Adrenal gland (tissue), 12 donors: ENCODE data around the gene SERPINA6. TPM values are rescaled to one million over a fixed set of nuclear protein-coding genes. Genes with fewer than 3 reads are reported as not detected.
"Not testable (repeated sequence)": the region's sequence is repeated elsewhere in the genome, so short reads cannot be mapped to it uniquely, and the experiment has no call there.

Experiments used
- DNase-seq, 7 donors: peaks; one replicate each; pipeline ENCODE4 v3.0.0-alpha.2; 2019 to 2020
- H3K27ac ChIP-seq, 5 donors: fragments of 200-600 bp; sonication (generic) in 4 of 5; 1 replicate in 3 of 5; 2 replicates in 2 of 5; pipeline versions ENCODE4 v1.5.1 to v1.8.0; 2016 to 2020; ENCODE audit warnings: mild to moderate bottlenecking in 1 of 5
- H3K27me3 ChIP-seq: fragments of 200-600 bp; 2 replicates; pipeline ENCODE4 v1.8.0; 2021
- H3K36me3 ChIP-seq, 2 donors: fragments of 200-600 bp; replicated peaks in 1 of 2; 1 replicate in 1 of 2; 2 replicates in 1 of 2; pipeline versions ENCODE4 v1.5.1 to v1.8.0; 2018 to 2022
- H3K4me1 ChIP-seq, 2 donors: fragments of 200-600 bp; replicated peaks in 1 of 2; 1 replicate in 1 of 2; 2 replicates in 1 of 2; pipeline versions ENCODE4 v1.5.1 to v1.8.0; 2018 to 2021
- H3K4me3 ChIP-seq, 4 donors: fragments of 200-600 bp; sonication (generic) in 3 of 4; one replicate each; pipeline ENCODE4 v1.5.1; 2016 to 2018
- H3K9me3 ChIP-seq, 3 donors: fragments of 200-600 bp; sonication (generic) in 1 of 3; replicated peaks in 1 of 3; 1 replicate in 2 of 3; 2 replicates in 1 of 3; pipeline versions ENCODE4 v1.5.1 to v1.8.0; 2016 to 2021
- POLR2A ChIP-seq, 2 donors: fragments of 450-650 bp; IDR thresholded peaks; one replicate each; pipeline ENCODE4 v1.6.1; 2017; ENCODE audit warnings: antibody characterized with exemption in 2 of 2, mild to moderate bottlenecking in 2 of 2, moderate library complexity in 1 of 2
- WGBS, 4 donors: extraction: QIAGEN DNeasy Blood & Tissue Kit in 2 of 4; methylation state at CpG; one replicate each; pipeline versions ENCODE4 v1.1.5 to v1.1.7; 2013 to 2017; 5-methylcytosine and 5-hydroxymethylcytosine counted together
- intact Hi-C, 2 donors: fragments of 100-400 bp; cut with DNase I; formaldehyde crosslinking; loops; one replicate each; pipeline versions ENCODE4 v1.14.1 to v1.15.0; 2022 to 2023
- polyA plus RNA-seq, 3 donors: library from polyadenylated mRNA; stranded (reverse); fragments of 200-250 nt in 2 of 3; fragments of 350-450 nt in 1 of 3; fragmentation: Illumina TruSeq in 1 of 3; extraction: RNeasy Lipid Tissue Mini Kit (QIAGEN cat#74804) in 1 of 3; gene quantifications; one replicate each; pipeline ENCODE4 v1.2.3, GENCODE V29; 2013 to 2014
- total RNA-seq, 9 donors: library from RNA; depleted of rRNA in 4 of 9; stranded (reverse); fragments of >200 nt in 4 of 9; fragments of 120-200 nt in 1 of 9; fragmentation: NEBNext Ultra II Directional in 1 of 9; extraction: Animal tissue kit (Norgen Biotek cat#: 25700) in 1 of 9; gene quantifications; one replicate each; pipeline versions ENCODE4 v1.1.0 to v1.2.4, GENCODE V29; 2013 to 2023
- TF ChIP-seq, protein P1 (sequence below), 6 experiments: fragments of 450-650 bp in 4 of 6; fragments of 200-600 bp in 2 of 6; sonication (generic) in 1 of 6; IDR thresholded peaks; 1 replicate in 5 of 6; 2 replicates in 1 of 6; pipeline versions ENCODE4 v1.5.1 to v1.8.0; 2016 to 2021; ENCODE audit warnings: antibody characterized with exemption in 6 of 6, mild to moderate bottlenecking in 2 of 6, moderate library complexity in 1 of 6
- donor health status: healthy with polysubstance abuse.
- donor health status: Bipolar disorder and iron deficiency.
- donor health status: DM: yes; HTN: yes; CAD: no.
- donor health status: DM: no; HTN: no; CAD: no.
- donor health status: DM: no; HTN: no; CAD: no.
- donor health status: DM: yes; HTN: yes; CAD: no.

The SERPINA6 gene
- total and polyA plus RNA-seq, 12 donors, result 0.09 TPM; not detected in 11

DNA sequence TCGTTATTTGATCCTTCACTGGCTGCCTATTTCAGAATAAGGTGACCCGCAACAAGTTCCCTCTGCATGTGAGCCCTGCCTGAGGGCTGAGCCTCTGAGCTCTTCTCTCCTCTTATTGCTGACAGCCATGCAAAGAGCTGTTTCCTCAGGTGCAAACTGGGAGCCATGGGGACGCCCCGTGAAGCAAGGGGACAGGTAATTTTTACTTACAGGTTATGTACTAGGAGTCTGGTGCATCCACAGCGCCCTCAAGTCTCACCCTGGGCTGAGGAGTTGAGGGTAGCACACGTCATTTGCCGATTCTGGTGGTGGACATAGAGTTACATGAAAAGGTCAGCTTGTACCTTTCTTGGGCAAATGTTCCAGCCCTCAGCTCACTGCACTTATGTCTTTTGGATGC is 26.1 kb upstream of the SERPINA6 start:
- TF ChIP-seq POLR2A (IDR thresholded peaks at IDR 0.05), result no peak
- TF ChIP-seq, protein P1, sequence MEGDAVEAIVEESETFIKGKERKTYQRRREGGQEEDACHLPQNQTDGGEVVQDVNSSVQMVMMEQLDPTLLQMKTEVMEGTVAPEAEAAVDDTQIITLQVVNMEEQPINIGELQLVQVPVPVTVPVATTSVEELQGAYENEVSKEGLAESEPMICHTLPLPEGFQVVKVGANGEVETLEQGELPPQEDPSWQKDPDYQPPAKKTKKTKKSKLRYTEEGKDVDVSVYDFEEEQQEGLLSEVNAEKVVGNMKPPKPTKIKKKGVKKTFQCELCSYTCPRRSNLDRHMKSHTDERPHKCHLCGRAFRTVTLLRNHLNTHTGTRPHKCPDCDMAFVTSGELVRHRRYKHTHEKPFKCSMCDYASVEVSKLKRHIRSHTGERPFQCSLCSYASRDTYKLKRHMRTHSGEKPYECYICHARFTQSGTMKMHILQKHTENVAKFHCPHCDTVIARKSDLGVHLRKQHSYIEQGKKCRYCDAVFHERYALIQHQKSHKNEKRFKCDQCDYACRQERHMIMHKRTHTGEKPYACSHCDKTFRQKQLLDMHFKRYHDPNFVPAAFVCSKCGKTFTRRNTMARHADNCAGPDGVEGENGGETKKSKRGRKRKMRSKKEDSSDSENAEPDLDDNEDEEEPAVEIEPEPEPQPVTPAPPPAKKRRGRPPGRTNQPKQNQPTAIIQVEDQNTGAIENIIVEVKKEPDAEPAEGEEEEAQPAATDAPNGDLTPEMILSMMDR (IDR thresholded peaks at IDR 0.05), result no peak
- H3K27me3 ChIP-seq, result no peaks in the 10 kb centered on the region

GRCh38 chr14:94348836-94349235 is 25.7 kb upstream of the SERPINA6 start:
- Histone ChIP-seq H3K4me3 (no peak overlapping the region), H3K27ac (no peak overlapping the region), H3K36me3 (no peaks in the 10 kb centered on the region), H3K4me1 (no peaks in the 10 kb centered on the region), H3K27me3 (no peaks in the 10 kb centered on the region), H3K9me3 (no peaks in the 10 kb centered on the region)
- no peak for TF ChIP-seq POLR2A (IDR thresholded peaks at IDR 0.05)
- TF ChIP-seq, protein P1 (IDR thresholded peaks at IDR 0.05), result no peak
- intact Hi-C loops, result no loop called here
- no peak for DNase-seq

More for the DNA sequence above, 26.1 kb upstream of the SERPINA6 start:
- WGBS, 4 donors, result 74 to 80% (median 78%) methylated on average over 5 to 7 of the region's 7 CpGs
- no peaks in the 10 kb centered on the region for H3K36me3 ChIP-seq
- no peak overlapping the region for H3K4me3 ChIP-seq
- H3K27ac ChIP-seq, result no peak overlapping the region
- H3K4me1 ChIP-seq, result no peaks in the 10 kb centered on the region
- no peaks in the 10 kb centered on the region for H3K9me3 ChIP-seq
- intact Hi-C loops, result no loop called here
- no peak for DNase-seq

DNA sequence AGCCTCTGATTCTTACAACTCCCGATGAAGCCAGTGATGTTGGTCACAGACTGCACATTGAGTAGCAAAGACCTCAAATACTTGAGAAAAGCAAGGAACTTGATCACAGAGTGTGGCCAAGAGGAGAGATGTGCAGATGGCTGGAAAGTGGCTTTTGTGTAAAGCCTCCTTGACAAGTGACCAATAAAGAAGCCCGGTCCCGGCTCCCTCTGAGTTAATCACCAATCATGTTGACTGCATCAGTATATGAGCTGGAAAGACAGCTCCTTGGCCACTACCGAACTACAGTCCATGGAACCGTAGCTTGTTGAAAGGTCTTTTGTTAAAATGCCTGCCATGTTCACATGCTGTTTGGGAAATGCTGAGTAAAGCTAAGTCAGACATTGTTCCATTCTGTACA is 23.7 kb upstream of the SERPINA6 start:
- no peak overlapping the region for H3K4me3 ChIP-seq
- no peaks in the 10 kb centered on the region for H3K36me3 ChIP-seq
- DNase-seq, result no peak
- H3K9me3 ChIP-seq, result no peaks in the 10 kb centered on the region
- H3K27me3 ChIP-seq, result no peaks in the 10 kb centered on the region
- intact Hi-C loops, result no loop called here
- H3K4me1 ChIP-seq, result no peaks in the 10 kb centered on the region
- H3K27ac ChIP-seq, result no peak overlapping the region
- WGBS, 4 donors, result 81 to 86% (median 82%) methylated on average over 5 of the region's 5 CpGs
- TF ChIP-seq, protein P1 (IDR thresholded peaks at IDR 0.05), result no peak
- TF ChIP-seq POLR2A (IDR thresholded peaks at IDR 0.05), result no peak

DNA sequence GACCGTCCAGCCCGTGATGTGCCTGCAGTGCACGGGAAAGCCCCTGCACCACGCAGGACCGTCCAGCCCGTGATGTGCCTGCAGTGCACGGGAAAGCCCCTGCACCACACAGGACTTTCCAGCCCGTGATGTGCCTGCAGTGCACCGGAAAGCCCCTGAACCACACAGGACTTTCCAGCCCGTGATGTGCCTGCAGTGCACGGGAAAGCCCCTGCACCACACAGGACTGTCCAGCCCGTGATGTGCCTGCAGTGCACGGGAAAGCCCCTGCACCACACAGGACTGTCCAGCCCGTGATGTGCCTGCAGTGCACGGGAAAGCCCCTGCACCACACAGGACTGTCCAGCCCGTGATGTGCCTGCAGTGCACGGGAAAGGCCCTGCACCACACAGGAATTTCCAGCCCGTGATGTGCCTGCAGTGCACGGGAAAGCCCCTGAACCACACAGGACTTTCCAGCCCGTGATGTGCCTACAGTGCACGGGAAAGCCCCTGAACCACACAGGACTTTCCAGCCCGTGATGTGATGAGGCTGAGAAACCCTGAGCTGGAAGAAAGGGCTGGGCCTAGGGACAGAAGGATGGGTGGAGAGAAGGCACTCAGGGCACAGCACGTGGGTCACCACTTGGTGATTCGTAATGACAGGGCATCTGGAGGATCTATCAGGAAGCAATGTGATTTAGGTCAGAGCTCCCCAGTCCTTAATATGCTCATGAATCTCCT is 23.1 kb upstream of the SERPINA6 start:
- H3K36me3 ChIP-seq, H3K27me3 ChIP-seq, H3K9me3 ChIP-seq, H3K4me3 ChIP-seq, H3K4me1 ChIP-seq, H3K27ac ChIP-seq, DNase-seq, intact Hi-C loops: not testable (repeated sequence)
- WGBS, 4 donors, result 61 to 78% (median 75%) methylated on average over 9 to 23 of the region's 24 CpGs
